Left lung (tissue), 10 donors: Measurements from ENCODE around the gene HAUS3. TPM values are rescaled to one million over a fixed set of nuclear protein-coding genes. Genes with fewer than 3 reads are reported as not detected.
"Not testable (repeated sequence)": the region's sequence is repeated elsewhere in the genome, so short reads cannot be mapped to it uniquely, and the experiment has no call there.

Experiments
- ATAC-seq: fragments of 200-7000 bp; cut with Tn5 transposase; one replicate; pipeline ENCODE4 v1.9.1; 2020; ENCODE audit warnings: moderate library complexity
- DNase-seq, 4 donors: peaks; one replicate each; pipeline ENCODE4 v3.0.0-alpha.2; 2013 to 2020
- H3K27ac ChIP-seq, 2 donors: fragments of 200-600 bp; sonication (generic) in 1 of 2; one replicate each; pipeline versions ENCODE4 v1.5.0 to v1.8.0; 2020 to 2021
- H3K27me3 ChIP-seq, 2 donors: fragments of 200-600 bp; sonication (generic) in 1 of 2; one replicate each; pipeline versions ENCODE4 v1.5.0 to v1.8.0; 2020 to 2021
- H3K36me3 ChIP-seq, 2 donors: fragments of 200-600 bp; sonication (generic) in 1 of 2; one replicate each; pipeline versions ENCODE4 v1.5.0 to v1.8.0; 2020 to 2021
- H3K4me1 ChIP-seq, 2 donors: fragments of 200-600 bp; one replicate each; pipeline ENCODE4 v1.8.0; 2021
- H3K4me3 ChIP-seq, 2 donors: fragments of 200-600 bp; sonication (generic) in 1 of 2; one replicate each; pipeline versions ENCODE4 v1.5.0 to v1.8.0; 2020 to 2021; ENCODE audit warnings: mild to moderate bottlenecking in 1 of 2
- H3K9me3 ChIP-seq, 2 donors: fragments of 200-600 bp; sonication (generic) in 1 of 2; one replicate each; pipeline versions ENCODE4 v1.5.0 to v1.8.0; 2020 to 2021
- intact Hi-C, 2 donors: fragments of 100-400 bp; cut with DNase I; formaldehyde crosslinking; loops; one replicate each; pipeline versions ENCODE4 v1.11.2 to v1.14.2; 2022
- polyA plus RNA-seq, 6 donors: library from polyadenylated mRNA; unstranded; fragments of 120-200 nt; gene quantifications; one replicate each; pipeline ENCODE4 v1.2.1, GENCODE V29; 2013; ENCODE audit not compliant: insufficient read length in 6 of 6
- total RNA-seq, 2 donors: library from RNA; stranded (reverse); fragmentation: NEBNext Ultra II Directional; extraction: Animal tissue kit (Norgen Biotek cat#: 25700); gene quantifications; one replicate each; pipeline ENCODE4 v1.2.1, GENCODE V29; 2021
- TF ChIP-seq, protein P1 (sequence below), 2 donors: fragments of 200-600 bp; sonication (generic) in 1 of 2; IDR thresholded peaks; one replicate each; pipeline versions ENCODE4 v1.5.0 to v1.8.0; 2021; ENCODE audit warnings: antibody characterized with exemption in 2 of 2
- donor health status: DM: no; HTN: yes; CAD: no.
- donor health status: DM: no; HTN: no; CAD: no.

The HAUS3 gene
- total and polyA plus RNA-seq, 8 donors = 9.7 to 26.7 (median 23.2) TPM

DNA sequence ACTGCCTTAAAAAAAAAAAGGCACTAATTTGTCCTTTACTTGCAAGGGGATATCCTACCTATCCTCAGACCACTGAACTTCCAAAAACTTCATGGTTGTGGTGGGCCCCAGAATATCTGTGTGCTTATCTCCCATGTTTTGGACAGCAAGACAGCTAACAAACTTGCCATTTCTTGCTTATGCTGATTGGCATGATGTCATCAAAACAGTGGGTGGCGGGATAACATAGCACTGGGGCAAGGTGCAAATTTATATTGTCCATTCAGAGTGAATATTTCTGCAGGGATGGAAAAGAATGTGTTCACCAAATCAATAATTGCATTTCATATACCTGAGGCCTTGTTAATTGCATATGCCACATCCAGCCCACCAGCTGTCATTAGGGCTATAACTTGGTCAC lies 23.5 kb downstream of the HAUS3 start:
- intact Hi-C loops = no loop called here
- TF ChIP-seq, protein P1, sequence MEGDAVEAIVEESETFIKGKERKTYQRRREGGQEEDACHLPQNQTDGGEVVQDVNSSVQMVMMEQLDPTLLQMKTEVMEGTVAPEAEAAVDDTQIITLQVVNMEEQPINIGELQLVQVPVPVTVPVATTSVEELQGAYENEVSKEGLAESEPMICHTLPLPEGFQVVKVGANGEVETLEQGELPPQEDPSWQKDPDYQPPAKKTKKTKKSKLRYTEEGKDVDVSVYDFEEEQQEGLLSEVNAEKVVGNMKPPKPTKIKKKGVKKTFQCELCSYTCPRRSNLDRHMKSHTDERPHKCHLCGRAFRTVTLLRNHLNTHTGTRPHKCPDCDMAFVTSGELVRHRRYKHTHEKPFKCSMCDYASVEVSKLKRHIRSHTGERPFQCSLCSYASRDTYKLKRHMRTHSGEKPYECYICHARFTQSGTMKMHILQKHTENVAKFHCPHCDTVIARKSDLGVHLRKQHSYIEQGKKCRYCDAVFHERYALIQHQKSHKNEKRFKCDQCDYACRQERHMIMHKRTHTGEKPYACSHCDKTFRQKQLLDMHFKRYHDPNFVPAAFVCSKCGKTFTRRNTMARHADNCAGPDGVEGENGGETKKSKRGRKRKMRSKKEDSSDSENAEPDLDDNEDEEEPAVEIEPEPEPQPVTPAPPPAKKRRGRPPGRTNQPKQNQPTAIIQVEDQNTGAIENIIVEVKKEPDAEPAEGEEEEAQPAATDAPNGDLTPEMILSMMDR (IDR thresholded peaks at IDR 0.05) = no peak
- Histone ChIP-seq H3K9me3 (no peaks in the 10 kb centered on the region), H3K27me3 (no peaks in the 10 kb centered on the region), H3K27ac (no peak overlapping the region), H3K4me1 (peaks cover 0 to 5% of the 10 kb centered on the region in 2 donors), H3K4me3 (no peak overlapping the region), H3K36me3 (peaks cover 0 to 15% of the 10 kb centered on the region in 2 donors)
- no peak for DNase-seq
- ATAC-seq = no peak

DNA sequence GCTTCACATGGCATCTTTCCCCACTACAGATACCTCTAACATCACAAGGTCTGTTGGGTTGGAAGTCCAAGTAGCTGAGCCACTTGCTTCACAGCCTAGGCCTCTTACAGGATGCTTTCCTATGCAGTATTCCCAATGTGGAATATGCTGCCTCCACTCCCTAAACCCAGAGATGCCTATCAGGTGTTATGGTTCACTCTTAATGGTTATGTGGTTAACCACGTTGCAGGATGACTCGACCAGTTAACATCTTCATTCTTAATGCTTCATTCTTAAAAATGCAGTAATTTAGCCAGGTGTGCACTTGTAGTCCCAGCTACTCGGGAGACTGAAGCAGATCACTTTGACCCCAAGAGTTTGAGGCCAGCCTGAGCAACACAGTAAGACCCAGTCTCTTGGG lies 24.2 kb downstream of the HAUS3 start:
- TF ChIP-seq, protein P1 (IDR thresholded peaks at IDR 0.05) = no peak
- ATAC-seq (no peak), DNase-seq (no peak)
- H3K4me1 ChIP-seq = peaks cover 0 to 5% of the 10 kb centered on the region in 2 donors
- H3K27ac ChIP-seq = no peak overlapping the region
- peaks cover 0 to 8% of the 10 kb centered on the region in 2 donors for H3K36me3 ChIP-seq
- H3K4me3 ChIP-seq = no peak overlapping the region
- intact Hi-C loops = no loop called here
- H3K27me3 ChIP-seq = no peaks in the 10 kb centered on the region
- no peaks in the 10 kb centered on the region for H3K9me3 ChIP-seq

DNA sequence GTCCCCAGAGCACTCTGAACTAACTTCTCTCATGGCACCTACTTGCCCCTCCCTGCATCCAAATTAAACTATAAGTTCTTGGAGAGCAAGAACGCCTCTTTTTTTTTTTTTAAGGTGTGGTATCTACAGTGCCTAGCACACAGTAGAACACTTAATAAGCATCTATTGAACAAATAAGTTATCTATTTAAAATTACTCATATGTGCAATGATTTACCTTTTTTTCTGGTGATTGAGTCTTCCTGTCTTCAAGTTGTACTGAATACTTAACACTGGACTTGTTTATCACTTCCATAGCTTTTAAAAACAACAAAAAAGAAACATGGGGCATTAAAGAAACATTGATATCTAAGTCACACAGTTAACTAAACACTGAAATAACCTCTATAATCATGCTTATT lies 29.1 kb downstream of the HAUS3 start:
- no peak overlapping the region for H3K4me3 ChIP-seq
- intact Hi-C loops = no loop called here
- DNase-seq (no peak), ATAC-seq (no peak)
- TF ChIP-seq, protein P1 (IDR thresholded peaks at IDR 0.05) = no peak
- H3K4me1 ChIP-seq = no peaks in the 10 kb centered on the region
- peaks cover 0 to 1% of the 10 kb centered on the region in 2 donors for H3K36me3 ChIP-seq
- H3K27ac ChIP-seq = no peak overlapping the region
- H3K27me3 ChIP-seq = no peaks in the 10 kb centered on the region
- H3K9me3 ChIP-seq = no peaks in the 10 kb centered on the region

DNA sequence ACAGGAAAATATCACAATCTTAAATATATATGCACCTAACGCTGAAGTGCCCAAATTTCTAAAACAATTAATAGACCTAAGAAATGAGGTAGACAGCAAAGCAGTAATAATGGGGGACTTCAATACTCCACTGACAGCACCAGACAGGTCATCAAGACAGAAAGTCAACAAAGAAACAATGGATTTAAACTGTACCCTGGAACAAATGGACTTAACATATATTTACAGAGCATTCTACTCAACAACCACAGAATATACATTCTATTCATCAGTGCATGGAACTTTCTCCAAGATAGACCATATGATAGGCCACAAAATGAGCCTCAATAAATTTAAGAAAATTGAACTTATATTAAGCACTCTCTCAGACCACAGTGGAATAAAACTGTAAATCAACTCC lies 39.1 kb downstream of the HAUS3 start:
- H3K27ac ChIP-seq, intact Hi-C loops, H3K36me3 ChIP-seq, H3K4me1 ChIP-seq, ATAC-seq, H3K9me3 ChIP-seq, H3K27me3 ChIP-seq, H3K4me3 ChIP-seq, DNase-seq: not testable (repeated sequence)

DNA sequence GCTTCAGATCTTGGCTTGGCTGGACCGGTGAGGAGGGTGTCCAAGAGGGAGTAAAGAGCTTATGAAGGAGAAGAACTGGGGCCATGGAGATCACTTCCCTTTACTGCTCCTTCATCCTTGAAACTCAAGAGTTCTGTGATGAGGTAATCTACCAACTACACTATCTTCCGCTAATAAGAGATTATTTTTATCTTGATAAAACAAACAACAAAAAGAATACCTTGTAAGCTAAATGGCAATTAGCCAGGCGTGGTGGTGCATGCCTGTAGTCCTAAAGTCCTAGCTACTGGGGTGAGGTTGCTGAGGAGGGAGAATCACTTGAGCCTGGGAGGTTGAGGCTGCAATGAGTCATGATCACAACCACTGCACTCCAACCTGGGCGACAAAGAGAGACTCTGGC lies 47.4 kb downstream of the HAUS3 start:
- H3K27ac ChIP-seq = no peak overlapping the region
- TF ChIP-seq, protein P1 (IDR thresholded peaks at IDR 0.05) = no peak
- DNase-seq (no peak), ATAC-seq (no peak)
- no peak overlapping the region for H3K4me3 ChIP-seq
- H3K36me3 ChIP-seq = peaks cover 0 to 6% of the 10 kb centered on the region in 2 donors
- H3K9me3 ChIP-seq = no peaks in the 10 kb centered on the region
- no peaks in the 10 kb centered on the region for H3K4me1 ChIP-seq
- no peaks in the 10 kb centered on the region for H3K27me3 ChIP-seq
- intact Hi-C loops = no loop called here

DNA sequence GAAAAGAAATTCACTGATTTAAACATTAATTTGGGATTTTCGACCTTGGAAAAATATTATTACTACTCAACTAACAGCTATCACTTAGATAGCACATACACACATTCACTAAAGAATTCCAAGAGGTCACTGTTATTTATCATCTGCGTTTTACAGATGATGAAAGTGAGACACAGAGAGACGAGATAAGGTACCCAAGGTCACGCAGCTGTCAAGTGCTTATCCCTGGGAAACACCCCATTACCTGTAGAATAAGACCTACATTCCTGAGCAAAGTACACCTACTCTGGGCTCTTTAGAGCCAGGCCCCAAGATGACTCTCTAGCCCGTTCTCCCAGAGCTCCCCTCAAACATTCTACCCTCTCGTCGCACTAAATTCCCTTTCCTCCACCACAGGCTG lies 48.6 kb downstream of the HAUS3 start:
- no peak for DNase-seq
- H3K36me3 ChIP-seq = peaks cover 0 to 6% of the 10 kb centered on the region in 2 donors
- no peak overlapping the region for H3K4me3 ChIP-seq
- no peaks in the 10 kb centered on the region for H3K27me3 ChIP-seq
- no peak for ATAC-seq
- no peaks in the 10 kb centered on the region for H3K9me3 ChIP-seq
- H3K27ac ChIP-seq = no peak overlapping the region
- no peaks in the 10 kb centered on the region for H3K4me1 ChIP-seq
- intact Hi-C loops = no loop called here
- TF ChIP-seq, protein P1 (IDR thresholded peaks at IDR 0.05) = no peak
